OCI-LY3 (cell line): ENCODE results near the gene CYBC1.

ENCODE experiments used
- H2AFZ ChIP-seq: fragments of 200-600, 300-600 bp; shearing (Covaris generic); 2 replicates; pipeline ENCODE4 v1.6.0; 2014; ENCODE audit warnings: antibody characterized with exemption, low read depth, low read length
- H3K27ac ChIP-seq: fragments of 200-600, 300-600 bp; sonication (generic); 2 replicates; pipeline ENCODE4 v1.5.1; 2014; ENCODE audit warnings: mild to moderate bottlenecking, low read length, moderate library complexity, mixed read lengths
- H3K27me3 ChIP-seq: fragments of 200-600, 300-600 bp; sonication (generic); 2 replicates; pipeline ENCODE4 v1.6.1; 2014; ENCODE audit warnings: low read depth, low read length, mixed read lengths
- H3K36me3 ChIP-seq: fragments of 200-600, 300-600 bp; sonication (generic); replicated peaks from 2 replicates; pipeline ENCODE3; 2014; ENCODE audit warnings: low read depth, low read length, mixed read lengths
- H3K4me1 ChIP-seq: fragments of 300-600, 200-600 bp; sonication (generic); 2 replicates; pipeline ENCODE4 v1.6.1; 2014; ENCODE audit warnings: low read length, mixed read lengths
- H3K4me2 ChIP-seq: fragments of 200-600, 300-600 bp; sonication (generic); 2 replicates; pipeline ENCODE4 v1.6.1; 2014; ENCODE audit warnings: low read length, mixed read lengths
- H3K4me3 ChIP-seq: fragments of 300-600, 200-600 bp; sonication (generic); 2 replicates; pipeline ENCODE4 v1.5.1; 2014; ENCODE audit warnings: antibody characterized with exemption, mild to moderate bottlenecking, low read length, moderate library complexity
- H3K79me2 ChIP-seq: fragments of 300-600, 200-600 bp; shearing (Covaris generic); 2 replicates; pipeline ENCODE4 v1.6.1; 2014; ENCODE audit warnings: mild to moderate bottlenecking, low read length, mixed read lengths
- H3K9ac ChIP-seq: fragments of 300-600, 200-600 bp; shearing (Covaris generic); 2 replicates; pipeline ENCODE4 v1.6.0; 2014; ENCODE audit warnings: mild to moderate bottlenecking, low read length, moderate library complexity
- H3K9me3 ChIP-seq: fragments of 200-600, 300-600 bp; shearing (Covaris generic); 2 replicates; pipeline ENCODE4 v1.6.1; 2014; ENCODE audit warnings: low read length, mixed read lengths; ENCODE audit not compliant: insufficient read depth
- H4K20me1 ChIP-seq: fragments of 200-600, 300-600 bp; sonication (generic); 2 replicates; pipeline ENCODE4 v1.6.1; 2016; ENCODE audit warnings: low read length, mixed read lengths; ENCODE audit not compliant: insufficient read depth
- CTCF ChIP-seq: fragments of 200-600, 300-600 bp; sonication (generic); IDR thresholded peaks from 2 replicates; pipeline ENCODE4 v1.5.1; 2014; ENCODE audit warnings: antibody characterized with exemption, low read length, low read depth
- EZH2phosphoT487 ChIP-seq: fragments of 200-600 bp; shearing (Covaris generic); IDR thresholded peaks from 2 replicates; pipeline ENCODE4 v1.6.1; 2018; ENCODE audit warnings: antibody characterized with exemption, mixed run types, low read depth

CYBC1 gene

GRCh38 chr17:82397449-82398335 is 52.9 kb downstream of the CYBC1 start:
- H3K27me3 ChIP-seq: no peaks in the 10 kb centered on the region
- no peaks in the 10 kb centered on the region for H3K9me3 ChIP-seq
- peaks cover 6% of the 10 kb centered on the region for H3K36me3 ChIP-seq
- no peak overlapping the region for H3K4me2 ChIP-seq
- TF ChIP-seq CTCF: no peak
- no peak for TF ChIP-seq EZH2phosphoT487
- H3K79me2 ChIP-seq: no peaks in the 10 kb centered on the region
- H4K20me1 ChIP-seq: no peaks in the 10 kb centered on the region
- no peak overlapping the region for H3K9ac ChIP-seq
- H3K27ac ChIP-seq: no peak overlapping the region
- H3K4me3 ChIP-seq: no peak overlapping the region
- H3K4me1 ChIP-seq: peaks cover 13% of the 10 kb centered on the region
- no peak overlapping the region for H2AFZ ChIP-seq

- H4K20me1 ChIP-seq: no peaks in the 10 kb centered on the region
- no peak overlapping the region for H3K4me2 ChIP-seq
- H2AFZ ChIP-seq: no peak overlapping the region
- H3K4me1 ChIP-seq: peaks cover 7% of the 10 kb centered on the region; the same call in 1 of the 2 replicates
- H3K79me2 ChIP-seq: no peaks in the 10 kb centered on the region
- no peaks in the 10 kb centered on the region for H3K9me3 ChIP-seq
- no peaks in the 10 kb centered on the region for H3K27me3 ChIP-seq
- H3K27ac ChIP-seq: no peak overlapping the region
- TF ChIP-seq CTCF (no peak), EZH2phosphoT487 (no peak)
- H3K36me3 ChIP-seq: peaks cover 4% of the 10 kb centered on the region
- no peak overlapping the region for H3K4me3 ChIP-seq
- no peak overlapping the region for H3K9ac ChIP-seq
Observed at GRCh38 chr17:82396601-82397435, 53.7 kb downstream of the CYBC1 start.

GRCh38 chr17:82394278-82394677 is 56.3 kb downstream of the CYBC1 start:
- Histone ChIP-seq H3K9ac (no peak overlapping the region), H3K4me2 (no peak overlapping the region), H4K20me1 (no peaks in the 10 kb centered on the region), H3K36me3 (no peaks in the 10 kb centered on the region), H3K79me2 (no peaks in the 10 kb centered on the region), H3K9me3 (no peaks in the 10 kb centered on the region), H3K4me3 (no peak overlapping the region), H3K27me3 (no peaks in the 10 kb centered on the region), H2AFZ (no peak overlapping the region), H3K27ac (no peak overlapping the region), H3K4me1 (no peaks in the 10 kb centered on the region)
- no peak for TF ChIP-seq EZH2phosphoT487
- no peak for TF ChIP-seq CTCF

- H3K9me3 ChIP-seq: no peaks in the 10 kb centered on the region
- no peaks in the 10 kb centered on the region for H3K4me1 ChIP-seq
- H3K4me3 ChIP-seq: no peak overlapping the region
- H3K9ac ChIP-seq: no peak overlapping the region
- H3K27me3 ChIP-seq: no peaks in the 10 kb centered on the region
- no peak for TF ChIP-seq EZH2phosphoT487
- no peak overlapping the region for H3K27ac ChIP-seq
- no peak overlapping the region for H3K4me2 ChIP-seq
- H3K79me2 ChIP-seq: no peaks in the 10 kb centered on the region
- H3K36me3 ChIP-seq: no peaks in the 10 kb centered on the region
- H4K20me1 ChIP-seq: no peaks in the 10 kb centered on the region
- H2AFZ ChIP-seq: no peak overlapping the region
Observed at GRCh38 chr17:82392941-82393340, 57.6 kb downstream of the CYBC1 start.
